LNCaP clone FGC (cell line): ENCODE results near the gene PDP2.

ENCODE experiments used
- DNase-seq: peaks from one replicate; pipeline ENCODE4 v3.0.0-alpha.2; 2011; ENCODE audit warnings: low read depth
- H3K4me3 ChIP-seq: 2 replicates; pipeline ENCODE4 v1.5.1; 2011; ENCODE audit warnings: mild to moderate bottlenecking, low read depth, low read length, control low read depth
- CTCF ChIP-seq: IDR thresholded peaks from 2 replicates; pipeline ENCODE4 v1.5.1; 2012; ENCODE audit warnings: mild to moderate bottlenecking; ENCODE audit not compliant: control insufficient read depth, insufficient read depth; ENCODE audit errors: extremely low read depth

PDP2 gene

GRCh38 chr16:66918355-66918754, 38.0 kb downstream of the PDP2 start:
- H3K4me3 ChIP-seq, result no peak overlapping the region
- TF ChIP-seq CTCF, result no peak
- DNase-seq, result no peak

GRCh38 chr16:66918803-66919568, 38.7 kb downstream of the PDP2 start, which contains the start of gene CDH16:
CDH16 (minus strand) TSS chr16:66918885; CDS start chr16:66918065, 820 bp downstream.
- H3K4me3 ChIP-seq, result no peak within 1 kb of the TSS
- no peak for DNase-seq
- no peak for TF ChIP-seq CTCF

GRCh38 chr16:66919569-66920298, 39.4 kb downstream of the PDP2 start:
- no peak for DNase-seq
- no peak overlapping the region for H3K4me3 ChIP-seq
- no peak for TF ChIP-seq CTCF

GRCh38 chr16:66920299-66920590, 39.9 kb downstream of the PDP2 start:
- DNase-seq, result no peak
- no peak for TF ChIP-seq CTCF
- H3K4me3 ChIP-seq, result no peak overlapping the region

- H3K4me3 ChIP-seq, result no peak overlapping the region
- TF ChIP-seq CTCF, result no peak
- DNase-seq, result no peak
Measured at GRCh38 chr16:66920924-66921680, 40.8 kb downstream of the PDP2 start.

- DNase-seq, result no peak
- TF ChIP-seq CTCF, result no peak
- H3K4me3 ChIP-seq, result no peak overlapping the region
Measured at GRCh38 chr16:66921729-66922450, 41.6 kb downstream of the PDP2 start.
